ENCODE data around the gene ALDH1A2. TPM values are rescaled to one million over a fixed set of nuclear protein-coding genes. Genes with fewer than 3 reads are reported as not detected.
"Not testable (repeated sequence)": the region's sequence is repeated elsewhere in the genome, so short reads cannot be mapped to it uniquely, and the experiment has no call there.

Gene ALDH1A2
- total RNA-seq, 1 experiment from 2014 or later: 0.98 TPM

- CTCF ChIA-PET: no interaction called here
- BruUV-seq (replicated peaks): no TSS peak
- no peak for ATAC-seq
- no peak for DNase-seq (ENCODE audit: low read depth, low spot score)
- no peaks in the 10 kb centered on the region for H3K36me3 ChIP-seq (ENCODE audit: control insufficient read depth, insufficient read depth, low read length)
- no peaks in the 10 kb centered on the region for H3K9me3 ChIP-seq (ENCODE audit: control insufficient read depth, insufficient read depth, low read depth, low read length)
- TF ChIP-seq TCF7L2 (IDR thresholded peaks at IDR 0.05; ENCODE audit: low read depth, low read length): no peak
- no peak for TF ChIP-seq SIN3A (IDR thresholded peaks at IDR 0.05; ENCODE audit: borderline replicate concordance, insufficient read depth, low read depth, low read length)
- TF ChIP-seq CTCF (IDR thresholded peaks at IDR 0.05): no peak
- TF ChIP-seq REST (IDR thresholded peaks at IDR 0.05; ENCODE audit: insufficient read depth in 1 of 2, low read depth in 2 of 2, low read length in 1 of 2): no peak
- TF ChIP-seq POLR2AphosphoS5 (IDR thresholded peaks at IDR 0.05; ENCODE audit: low read depth, low read length): no peak
- intact Hi-C loops (cut with micrococcal nuclease; ENCODE audit: unreplicated experiment): no loop called here
- in situ Hi-C loops (cut with HindIII; ENCODE audit: low pct_unique_long_range_greater_than_20kb, low sequenced_read_pairs): no loop called here
- H3K4me1 ChIP-seq (ENCODE audit: control insufficient read depth, insufficient read depth, low read length): no peaks in the 10 kb centered on the region
- H3K27me3 ChIP-seq (ENCODE audit: control insufficient read depth, insufficient read depth, low read length): peaks cover 8% of the 10 kb centered on the region; the same call in 1 of the 2 replicates
- H3K27ac ChIP-seq (ENCODE audit: low read length): no peak overlapping the region
- no peak overlapping the region for H3K4me3 ChIP-seq (ENCODE audit: low read depth in 2 of 2, low read length in 2 of 2)
- POLR2A ChIA-PET: no interaction called here
Observed at GRCh38 chr15:58047149-58047548, 18.4 kb downstream of the ALDH1A2 start.

- DNase-seq (ENCODE audit: low read depth, low spot score) (no peak), ATAC-seq (no peak)
- H3K4me3 ChIP-seq (ENCODE audit: low read depth in 2 of 2, low read length in 2 of 2): no peak overlapping the region
- H3K27ac ChIP-seq (ENCODE audit: low read length): no peak overlapping the region
- H3K4me1 ChIP-seq (ENCODE audit: control insufficient read depth, insufficient read depth, low read length): no peaks in the 10 kb centered on the region
- no peaks in the 10 kb centered on the region for H3K9me3 ChIP-seq (ENCODE audit: control insufficient read depth, insufficient read depth, low read depth, low read length)
- intact Hi-C loops (cut with micrococcal nuclease; ENCODE audit: unreplicated experiment): no loop called here
- BruUV-seq (replicated peaks): no TSS peak
- H3K27me3 ChIP-seq (ENCODE audit: control insufficient read depth, insufficient read depth, low read length): peaks cover 10% of the 10 kb centered on the region; the same call in 1 of the 2 replicates
- TF ChIP-seq SIN3A (IDR thresholded peaks at IDR 0.05; ENCODE audit: borderline replicate concordance, insufficient read depth, low read depth, low read length) (no peak), TCF7L2 (IDR thresholded peaks at IDR 0.05; ENCODE audit: low read depth, low read length) (no peak), POLR2AphosphoS5 (IDR thresholded peaks at IDR 0.05; ENCODE audit: low read depth, low read length) (no peak), CTCF (IDR thresholded peaks at IDR 0.05) (no peak), REST (IDR thresholded peaks at IDR 0.05; ENCODE audit: insufficient read depth in 1 of 2, low read depth in 2 of 2, low read length in 1 of 2) (no peak)
- no peaks in the 10 kb centered on the region for H3K36me3 ChIP-seq (ENCODE audit: control insufficient read depth, insufficient read depth, low read length)
- ChIA-PET CTCF (no interaction called here), POLR2A (no interaction called here)
- in situ Hi-C loops (cut with HindIII; ENCODE audit: low pct_unique_long_range_greater_than_20kb, low sequenced_read_pairs): no loop called here
Observed at GRCh38 chr15:58046467-58046866, 19.0 kb downstream of the ALDH1A2 start.

- H3K4me3 ChIP-seq (ENCODE audit: low read depth in 2 of 2, low read length in 2 of 2); H3K27ac ChIP-seq (ENCODE audit: low read length); H3K27me3 ChIP-seq (ENCODE audit: control insufficient read depth, insufficient read depth, low read length); DNase-seq (ENCODE audit: low read depth, low spot score); intact Hi-C loops (cut with micrococcal nuclease; ENCODE audit: unreplicated experiment); POLR2A ChIA-PET; BruUV-seq (replicated peaks); H3K36me3 ChIP-seq (ENCODE audit: control insufficient read depth, insufficient read depth, low read length); in situ Hi-C loops (cut with HindIII; ENCODE audit: low pct_unique_long_range_greater_than_20kb, low sequenced_read_pairs); CTCF ChIA-PET; H3K9me3 ChIP-seq (ENCODE audit: control insufficient read depth, insufficient read depth, low read depth, low read length); H3K4me1 ChIP-seq (ENCODE audit: control insufficient read depth, insufficient read depth, low read length); ATAC-seq: not testable (repeated sequence)
Observed at GRCh38 chr15:58045376-58045775, 20.1 kb downstream of the ALDH1A2 start.

Measured in Panc1 (cell line).